Fibroblast of lung (primary cell): ENCODE results near the gene CEBPE. TPM values are rescaled to one million over a fixed set of nuclear protein-coding genes. Genes with fewer than 3 reads are reported as not detected.

Source experiments
- DNase-seq, 2 donors: peaks; one replicate each; pipeline versions ENCODE4 v3.0.0 to v3.0.0-alpha.2; 2010; ENCODE audit warnings: low read depth in 2 of 2
- H2AFZ ChIP-seq: 2 replicates; pipeline ENCODE4 v1.5.1; 2012; ENCODE audit warnings: low read length, control low read depth, inconsistent platforms
- H3K27ac ChIP-seq: 2 replicates; pipeline ENCODE4 v1.5.1; 2011; ENCODE audit warnings: low read length, control low read depth; ENCODE audit not compliant: insufficient read depth
- H3K27me3 ChIP-seq: 2 replicates; pipeline ENCODE4 v1.5.1; 2011; ENCODE audit warnings: mild to moderate bottlenecking, low read length; ENCODE audit not compliant: control insufficient read depth, insufficient read depth
- H3K36me3 ChIP-seq: 2 replicates; pipeline ENCODE4 v1.5.1; 2011; ENCODE audit warnings: low read length; ENCODE audit not compliant: control insufficient read depth, insufficient read depth
- H3K4me1 ChIP-seq: 2 replicates; pipeline ENCODE4 v1.5.1; 2011; ENCODE audit warnings: low read length; ENCODE audit not compliant: control insufficient read depth, insufficient read depth; ENCODE audit errors: extremely low read depth
- H3K4me2 ChIP-seq: 2 replicates; pipeline ENCODE4 v1.5.1; 2011; ENCODE audit warnings: low read length, control low read depth; ENCODE audit not compliant: insufficient read depth; ENCODE audit errors: extremely low read depth
- H3K4me3 ChIP-seq, 4 experiments: fragments of 200-600 bp in 1 of 4; sonication (generic) in 1 of 4; replicated peaks in 1 of 4; 2 replicates each; pipeline ENCODE4 v1.5.1; 2011 to 2016; ENCODE audit warnings: low read length in 4 of 4, low read depth in 3 of 4, mild to moderate bottlenecking in 3 of 4, control low read depth in 2 of 4, inconsistent platforms in 1 of 4, mixed read lengths in 1 of 4; ENCODE audit not compliant: insufficient read depth in 1 of 4; ENCODE audit errors: control extremely low read depth in 1 of 4
- H3K79me2 ChIP-seq: 2 replicates; pipeline ENCODE4 v1.5.1; 2012; ENCODE audit warnings: mild to moderate bottlenecking, low read length, inconsistent platforms; ENCODE audit not compliant: control insufficient read depth, insufficient read depth
- H3K9ac ChIP-seq: 2 replicates; pipeline ENCODE4 v1.5.1; 2011; ENCODE audit warnings: mild to moderate bottlenecking, low read length, control low read depth; ENCODE audit not compliant: insufficient read depth
- H3K9me3 ChIP-seq: 2 replicates; pipeline ENCODE4 v1.5.1; 2012; ENCODE audit warnings: low read depth, low read length; ENCODE audit not compliant: control insufficient read depth, insufficient read depth
- H4K20me1 ChIP-seq: 2 replicates; pipeline ENCODE4 v1.5.1; 2011; ENCODE audit warnings: low read length; ENCODE audit not compliant: control insufficient read depth, insufficient read depth; ENCODE audit errors: extremely low read depth
- EZH2 ChIP-seq: IDR thresholded peaks from 2 replicates; pipeline ENCODE4 v1.5.1; 2012; ENCODE audit warnings: low read length, control low read depth, mild to moderate bottlenecking; ENCODE audit errors: missing control alignments
- polyA plus RNA-seq, 2 donors: library from polyadenylated mRNA; depleted of rRNA in 1 of 2; stranded (reverse) in 1 of 2; unstranded in 1 of 2; fragments of >200 nt; gene quantifications; 2 replicates each; pipeline ENCODE4 v1.2.1, GENCODE V29; 2011 to 2012; ENCODE audit warnings: missing spikeins in 1 of 2
- total RNA-seq: library from RNA; depleted of rRNA; stranded (reverse); fragments of >200 nt; gene quantifications from 2 replicates; pipeline ENCODE4 v1.2.1, GENCODE V29; 2014
- TF ChIP-seq, protein P1 (sequence below), 2 donors: IDR thresholded peaks in 1 of 2; conservative IDR thresholded peaks in 1 of 2; 1 replicate in 1 of 2; 2 replicates in 1 of 2; pipeline ENCODE4 v1.5.1; 2011 to 2012; ENCODE audit warnings: low read length in 2 of 2, control low read depth in 1 of 2, inconsistent platforms in 1 of 2, low read depth in 1 of 2, mild to moderate bottlenecking in 1 of 2

CEBPE gene
- total and polyA plus RNA-seq, 2 donors (not counting 1 experiment from before 2014, with no cell fraction given): not detected

DNA sequence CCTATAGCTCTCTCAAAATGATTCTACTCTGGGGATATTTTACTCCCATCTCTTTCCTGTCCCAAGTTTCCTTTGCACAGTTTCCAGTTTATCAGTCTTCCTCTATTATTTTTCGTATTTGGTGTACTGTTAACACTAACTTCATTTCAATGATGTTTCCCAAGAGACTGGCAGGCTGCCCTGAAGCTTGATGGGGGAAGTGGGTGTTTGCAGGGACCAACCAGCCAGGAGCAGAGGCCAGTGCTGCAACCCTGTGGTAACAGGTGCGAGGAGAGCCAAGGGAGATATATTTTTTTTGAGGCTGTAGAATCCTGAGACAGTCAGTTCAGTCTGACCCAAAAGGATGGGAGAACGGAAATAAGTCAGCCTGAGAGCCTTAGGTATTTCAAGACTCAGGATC is 11.8 kb upstream of the CEBPE start:
- Histone ChIP-seq H3K27ac (no peak overlapping the region), H3K36me3 (no peaks in the 10 kb centered on the region), H3K4me1 (no peaks in the 10 kb centered on the region), H3K4me2 (no peak overlapping the region), H4K20me1 (no peaks in the 10 kb centered on the region), H3K79me2 (no peaks in the 10 kb centered on the region), H3K9me3 (no peaks in the 10 kb centered on the region), H3K4me3 (no peak overlapping the region), H3K27me3 (peaks cover 6% of the 10 kb centered on the region), H3K9ac (no peak overlapping the region), H2AFZ (no peak overlapping the region)
- no peak for DNase-seq
- TF ChIP-seq, protein P1, sequence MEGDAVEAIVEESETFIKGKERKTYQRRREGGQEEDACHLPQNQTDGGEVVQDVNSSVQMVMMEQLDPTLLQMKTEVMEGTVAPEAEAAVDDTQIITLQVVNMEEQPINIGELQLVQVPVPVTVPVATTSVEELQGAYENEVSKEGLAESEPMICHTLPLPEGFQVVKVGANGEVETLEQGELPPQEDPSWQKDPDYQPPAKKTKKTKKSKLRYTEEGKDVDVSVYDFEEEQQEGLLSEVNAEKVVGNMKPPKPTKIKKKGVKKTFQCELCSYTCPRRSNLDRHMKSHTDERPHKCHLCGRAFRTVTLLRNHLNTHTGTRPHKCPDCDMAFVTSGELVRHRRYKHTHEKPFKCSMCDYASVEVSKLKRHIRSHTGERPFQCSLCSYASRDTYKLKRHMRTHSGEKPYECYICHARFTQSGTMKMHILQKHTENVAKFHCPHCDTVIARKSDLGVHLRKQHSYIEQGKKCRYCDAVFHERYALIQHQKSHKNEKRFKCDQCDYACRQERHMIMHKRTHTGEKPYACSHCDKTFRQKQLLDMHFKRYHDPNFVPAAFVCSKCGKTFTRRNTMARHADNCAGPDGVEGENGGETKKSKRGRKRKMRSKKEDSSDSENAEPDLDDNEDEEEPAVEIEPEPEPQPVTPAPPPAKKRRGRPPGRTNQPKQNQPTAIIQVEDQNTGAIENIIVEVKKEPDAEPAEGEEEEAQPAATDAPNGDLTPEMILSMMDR (conservative IDR thresholded peaks at IDR 0.05 in 1 of 2, IDR thresholded peaks at IDR 0.05 in 1 of 2; ENCODE audit: low read depth in 1 of 2, low read length in 2 of 2): no peak
- no peak for TF ChIP-seq EZH2

DNA sequence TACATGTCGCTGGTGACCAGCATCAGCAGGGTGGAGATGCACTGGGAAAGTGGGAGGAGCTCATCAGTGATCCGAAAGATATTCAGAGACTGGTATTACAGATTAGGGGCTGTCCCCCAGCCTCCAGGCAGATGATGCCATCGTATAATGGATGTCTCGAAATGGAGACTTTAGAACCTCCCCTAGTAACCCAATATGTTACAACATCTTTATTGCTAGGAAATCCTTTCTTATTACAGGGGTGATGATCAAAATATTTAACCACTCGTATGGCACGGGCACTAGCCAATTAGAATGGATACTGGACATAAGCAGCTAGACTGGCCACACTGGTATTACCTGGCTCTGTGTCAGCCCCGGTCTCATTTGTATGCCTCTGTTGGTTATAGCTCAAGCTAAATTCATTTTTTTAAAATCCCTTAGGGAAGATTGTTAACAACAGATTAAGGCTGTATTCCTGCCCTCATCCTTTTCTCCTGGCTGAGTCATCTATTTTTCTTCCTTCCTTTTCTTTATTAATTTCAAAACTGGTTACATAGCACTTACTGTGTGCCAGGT is 10.8 kb upstream of the CEBPE start:
- Histone ChIP-seq H3K79me2 (no peaks in the 10 kb centered on the region), H3K9me3 (no peaks in the 10 kb centered on the region), H3K4me2 (no peak overlapping the region), H3K9ac (no peak overlapping the region), H4K20me1 (no peaks in the 10 kb centered on the region), H3K4me1 (no peaks in the 10 kb centered on the region), H3K27me3 (peaks cover 6% of the 10 kb centered on the region), H3K27ac (no peak overlapping the region), H2AFZ (no peak overlapping the region), H3K4me3 (no peak overlapping the region), H3K36me3 (no peaks in the 10 kb centered on the region)
- TF ChIP-seq, protein P1 (conservative IDR thresholded peaks at IDR 0.05 in 1 of 2, IDR thresholded peaks at IDR 0.05 in 1 of 2; ENCODE audit: low read depth in 1 of 2, low read length in 2 of 2): no peak
- TF ChIP-seq EZH2: no peak
- no peak for DNase-seq

DNA sequence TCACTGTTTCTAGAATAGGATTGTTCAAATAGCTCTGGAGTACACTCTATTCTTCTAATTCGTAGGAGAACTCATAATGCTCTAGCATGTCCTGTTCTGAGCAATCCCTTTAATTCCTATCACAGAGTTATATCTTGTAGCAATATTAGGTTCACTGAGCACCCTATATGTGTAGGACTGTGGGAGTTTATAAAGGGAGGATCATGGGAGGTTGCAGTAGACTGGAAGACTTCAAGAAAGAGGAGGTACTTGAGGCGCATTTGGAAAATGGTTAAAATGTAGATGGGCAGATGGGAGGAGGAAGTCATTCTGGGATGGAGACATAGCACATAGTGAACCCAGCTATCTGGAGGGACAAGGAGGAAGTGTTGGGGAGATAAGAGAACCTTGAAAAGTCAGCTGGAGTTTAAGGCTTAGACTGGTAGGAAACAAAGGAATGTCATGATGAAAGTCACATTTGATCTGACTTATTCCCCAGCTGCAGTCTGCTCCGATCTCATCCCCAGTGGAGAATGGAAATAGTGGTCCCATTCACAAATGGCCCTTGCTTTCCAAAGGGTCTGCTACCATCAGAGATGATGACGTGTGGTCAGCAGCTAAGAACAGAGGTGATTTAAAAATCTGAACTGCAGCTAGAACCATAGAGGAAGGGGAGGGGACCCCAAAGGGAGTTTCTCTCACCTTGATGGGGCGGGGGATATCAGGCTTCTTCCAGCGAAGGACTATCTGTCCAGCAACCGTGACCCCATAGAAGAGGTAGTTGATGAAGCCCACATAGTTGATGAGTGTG is 10.1 kb upstream of the CEBPE start:
- DNase-seq: no peak
- Histone ChIP-seq H4K20me1 (no peaks in the 10 kb centered on the region), H3K27ac (no peak overlapping the region), H3K9ac (no peak overlapping the region), H3K4me1 (no peaks in the 10 kb centered on the region), H3K36me3 (no peaks in the 10 kb centered on the region), H3K4me3 (no peak overlapping the region), H3K79me2 (no peaks in the 10 kb centered on the region), H3K27me3 (peaks cover 6% of the 10 kb centered on the region), H2AFZ (no peak overlapping the region), H3K4me2 (no peak overlapping the region), H3K9me3 (no peaks in the 10 kb centered on the region)
- TF ChIP-seq, protein P1 (conservative IDR thresholded peaks at IDR 0.05 in 1 of 2, IDR thresholded peaks at IDR 0.05 in 1 of 2; ENCODE audit: low read depth in 1 of 2, low read length in 2 of 2): no peak
- TF ChIP-seq EZH2: no peak
